Measurements from ENCODE around the gene HDAC3. TPM values are rescaled to one million over a fixed set of nuclear protein-coding genes. Genes with fewer than 3 reads are reported as not detected.

The HDAC3 gene
- polyA plus RNA-seq, 1 of the 3 experiments (the other 2 are of a cell fraction): 104 TPM

DNA sequence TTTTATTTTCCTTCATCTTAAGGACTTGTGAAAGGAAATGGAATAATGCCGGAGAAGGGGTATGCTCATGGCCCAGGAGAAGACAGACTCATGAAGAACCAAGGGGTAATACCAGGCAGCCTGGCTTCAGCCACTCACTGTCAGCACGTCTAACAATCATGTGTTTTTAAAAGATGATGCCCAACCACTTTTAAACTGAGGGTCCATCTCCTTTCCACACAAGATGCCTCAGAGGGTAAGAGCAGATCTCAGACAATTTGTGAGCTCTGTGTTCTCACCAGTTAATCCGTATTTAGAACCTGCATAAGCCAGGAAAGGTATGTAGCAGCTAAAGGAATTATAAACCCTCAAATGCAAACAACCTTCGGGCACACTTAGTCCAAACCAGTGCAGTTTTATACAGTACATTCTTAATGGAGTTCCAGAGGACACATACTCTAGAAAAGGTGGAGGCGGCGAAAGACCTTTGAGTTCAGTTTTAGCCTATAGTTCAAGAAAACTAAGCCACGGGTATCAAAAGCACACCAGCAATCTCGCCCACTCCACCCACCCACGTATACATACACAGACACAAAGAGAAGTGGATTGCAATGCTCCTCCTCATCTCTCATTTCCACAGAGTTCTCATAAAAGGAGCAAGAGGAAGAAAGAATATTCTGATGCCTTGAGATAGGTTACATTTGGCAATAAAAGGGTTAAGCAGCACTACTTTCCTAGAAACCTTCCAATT lies 20.5 kb downstream of the HDAC3 start:
- Histone ChIP-seq H3K4me2 (no peak overlapping the region), H2AFZ (ENCODE audit: low read depth) (no peak overlapping the region), H3K36me3 (replicated peaks in 1 of 2; ENCODE audit: control insufficient read depth in 1 of 2, insufficient read depth in 2 of 2, low read length in 1 of 2) (peaks cover 15 to 22% of the 10 kb centered on the region in 2 experiments), H3K4me1 (ENCODE audit: control insufficient read depth in 1 of 2, insufficient read depth in 2 of 2, low read depth in 1 of 2, low read length in 1 of 2) (peaks cover 8 to 9% of the 10 kb centered on the region in 2 experiments; a peak in 2 of 4 replicates), H4K20me1 (ENCODE audit: insufficient read depth) (no peaks in the 10 kb centered on the region; the same call in 1 of the 2 replicates), H3F3A (replicated peaks; ENCODE audit: insufficient read depth) (peaks cover 29% of the 10 kb centered on the region), H3K9me2 (no peaks in the 10 kb centered on the region), H3K4me3 (ENCODE audit: low read depth in 2 of 2, low read length in 1 of 2) (no peak overlapping the region), H3K27ac (ENCODE audit: low read depth in 2 of 2, low read length in 1 of 2) (no peak overlapping the region), H3K9me3 (no peaks in the 10 kb centered on the region), H3K9ac (no peak overlapping the region), H3K27me3 (ENCODE audit: insufficient read depth) (no peaks in the 10 kb centered on the region), H3K79me2 (ENCODE audit: insufficient read depth) (peaks cover 73% of the 10 kb centered on the region)
- no peak for DNase-seq
- ChIA-PET CTCF (interaction anchor here (0.6 to 14.8 kb wide), 7 partner anchors 10 to 775 kb away, joined by 3 to 280 read pairs (median 5); partner anchors contain the start of genes HDAC3, PCDHA8 and RELL2), POLR2A (no interaction called here)
- WGBS (ENCODE audit: low lambda C conversion rate): 94% methylated on average over 9 of the region's 9 CpGs
- TF ChIP-seq, protein P1, sequence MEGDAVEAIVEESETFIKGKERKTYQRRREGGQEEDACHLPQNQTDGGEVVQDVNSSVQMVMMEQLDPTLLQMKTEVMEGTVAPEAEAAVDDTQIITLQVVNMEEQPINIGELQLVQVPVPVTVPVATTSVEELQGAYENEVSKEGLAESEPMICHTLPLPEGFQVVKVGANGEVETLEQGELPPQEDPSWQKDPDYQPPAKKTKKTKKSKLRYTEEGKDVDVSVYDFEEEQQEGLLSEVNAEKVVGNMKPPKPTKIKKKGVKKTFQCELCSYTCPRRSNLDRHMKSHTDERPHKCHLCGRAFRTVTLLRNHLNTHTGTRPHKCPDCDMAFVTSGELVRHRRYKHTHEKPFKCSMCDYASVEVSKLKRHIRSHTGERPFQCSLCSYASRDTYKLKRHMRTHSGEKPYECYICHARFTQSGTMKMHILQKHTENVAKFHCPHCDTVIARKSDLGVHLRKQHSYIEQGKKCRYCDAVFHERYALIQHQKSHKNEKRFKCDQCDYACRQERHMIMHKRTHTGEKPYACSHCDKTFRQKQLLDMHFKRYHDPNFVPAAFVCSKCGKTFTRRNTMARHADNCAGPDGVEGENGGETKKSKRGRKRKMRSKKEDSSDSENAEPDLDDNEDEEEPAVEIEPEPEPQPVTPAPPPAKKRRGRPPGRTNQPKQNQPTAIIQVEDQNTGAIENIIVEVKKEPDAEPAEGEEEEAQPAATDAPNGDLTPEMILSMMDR (IDR thresholded peaks at IDR 0.05): no peak
- TF ChIP-seq RFX5 (IDR thresholded peaks at IDR 0.05; ENCODE audit: low read length): no peak

DNA sequence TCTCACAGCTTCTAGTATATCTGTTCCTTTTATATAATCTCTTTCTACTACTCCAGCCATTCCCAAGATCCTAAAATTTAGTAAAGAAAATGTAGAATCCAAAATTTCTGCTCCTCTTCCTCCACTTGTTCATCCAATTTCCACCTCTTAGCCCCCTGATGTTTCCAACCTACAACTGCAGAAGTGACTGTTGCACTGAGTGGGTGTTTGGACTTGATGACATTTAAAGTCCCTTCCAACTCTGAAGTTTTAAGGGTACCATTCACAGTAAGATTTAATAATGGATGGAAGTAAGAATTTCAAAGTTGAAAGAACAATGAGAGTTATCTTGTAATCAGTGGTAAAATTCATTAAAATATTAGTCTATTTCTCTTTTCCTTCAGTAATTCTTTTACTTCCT lies 23.3 kb downstream of the HDAC3 start:
- no peak overlapping the region for H2AFZ ChIP-seq (ENCODE audit: low read depth)
- H3K9me2 ChIP-seq: no peaks in the 10 kb centered on the region
- no peak overlapping the region for H3K27ac ChIP-seq (ENCODE audit: low read depth in 2 of 2, low read length in 1 of 2)
- peaks cover 8 to 9% of the 10 kb centered on the region in 2 experiments; a peak in 2 of 4 replicates for H3K4me1 ChIP-seq (ENCODE audit: control insufficient read depth in 1 of 2, insufficient read depth in 2 of 2, low read depth in 1 of 2, low read length in 1 of 2)
- H4K20me1 ChIP-seq (ENCODE audit: insufficient read depth): no peaks in the 10 kb centered on the region; the same call in 1 of the 2 replicates
- H3F3A ChIP-seq (replicated peaks; ENCODE audit: insufficient read depth): peaks cover 9% of the 10 kb centered on the region
- peaks cover 8 to 11% of the 10 kb centered on the region in 2 experiments for H3K36me3 ChIP-seq (replicated peaks in 1 of 2; ENCODE audit: control insufficient read depth in 1 of 2, insufficient read depth in 2 of 2, low read length in 1 of 2)
- no peak overlapping the region for H3K9ac ChIP-seq
- CTCF ChIA-PET: interaction anchor here (14.8 kb wide), 1 partner anchor 22 kb away, joined by 280 read pairs; no protein-coding TSS in a partner anchor
- H3K9me3 ChIP-seq: no peaks in the 10 kb centered on the region
- H3K4me2 ChIP-seq: no peak overlapping the region
- no peak overlapping the region for H3K4me3 ChIP-seq (ENCODE audit: low read depth in 2 of 2, low read length in 1 of 2)
- DNase-seq: no peak
- H3K27me3 ChIP-seq (ENCODE audit: insufficient read depth): no peaks in the 10 kb centered on the region
- TF ChIP-seq MEF2A (IDR thresholded peaks at IDR 0.05; ENCODE audit: borderline replicate concordance, low read depth) (no peak), GATA2 (CRISPR knock-in tag; IDR thresholded peaks at IDR 0.05) (no peak), TCF12 (IDR thresholded peaks at IDR 0.05) (no peak), FOXJ3 (CRISPR knock-in tag; IDR thresholded peaks at IDR 0.05) (no peak), CHD2 (IDR thresholded peaks at IDR 0.05; ENCODE audit: low read length, partially characterized antibody) (no peak), RAD21 (IDR thresholded peaks at IDR 0.05; ENCODE audit: low read length) (no peak), EZH2phosphoT487 (IDR thresholded peaks at IDR 0.05; ENCODE audit: borderline replicate concordance, low read depth) (no peak), YY1 (IDR thresholded peaks at IDR 0.05; ENCODE audit: low read depth) (no peak), GABPA (IDR thresholded peaks at IDR 0.05; ENCODE audit: low read depth) (no peak), RCOR1 (IDR thresholded peaks at IDR 0.05; ENCODE audit: low read length) (no peak), RXRA (IDR thresholded peaks at IDR 0.05; ENCODE audit: borderline replicate concordance, low read depth) (no peak), FOXM1 (IDR thresholded peaks at IDR 0.05; ENCODE audit: low read depth) (no peak), SIN3A (IDR thresholded peaks at IDR 0.05; ENCODE audit: borderline replicate concordance, low read depth, low read length) (no peak), ELF1 (IDR thresholded peaks at IDR 0.05) (no peak), JUND (IDR thresholded peaks at IDR 0.05) (no peak), FOSL2 (IDR thresholded peaks at IDR 0.05; ENCODE audit: borderline replicate concordance, low read depth) (no peak), POLR2AphosphoS5 (IDR thresholded peaks at IDR 0.05; ENCODE audit: low read depth, low read length) (no peak)
- TF ChIP-seq, protein P2, sequence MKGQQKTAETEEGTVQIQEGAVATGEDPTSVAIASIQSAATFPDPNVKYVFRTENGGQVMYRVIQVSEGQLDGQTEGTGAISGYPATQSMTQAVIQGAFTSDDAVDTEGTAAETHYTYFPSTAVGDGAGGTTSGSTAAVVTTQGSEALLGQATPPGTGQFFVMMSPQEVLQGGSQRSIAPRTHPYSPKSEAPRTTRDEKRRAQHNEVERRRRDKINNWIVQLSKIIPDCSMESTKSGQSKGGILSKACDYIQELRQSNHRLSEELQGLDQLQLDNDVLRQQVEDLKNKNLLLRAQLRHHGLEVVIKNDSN (IDR thresholded peaks at IDR 0.05; ENCODE audit: borderline replicate concordance, low read depth): no peak
- TF ChIP-seq, protein P3, sequence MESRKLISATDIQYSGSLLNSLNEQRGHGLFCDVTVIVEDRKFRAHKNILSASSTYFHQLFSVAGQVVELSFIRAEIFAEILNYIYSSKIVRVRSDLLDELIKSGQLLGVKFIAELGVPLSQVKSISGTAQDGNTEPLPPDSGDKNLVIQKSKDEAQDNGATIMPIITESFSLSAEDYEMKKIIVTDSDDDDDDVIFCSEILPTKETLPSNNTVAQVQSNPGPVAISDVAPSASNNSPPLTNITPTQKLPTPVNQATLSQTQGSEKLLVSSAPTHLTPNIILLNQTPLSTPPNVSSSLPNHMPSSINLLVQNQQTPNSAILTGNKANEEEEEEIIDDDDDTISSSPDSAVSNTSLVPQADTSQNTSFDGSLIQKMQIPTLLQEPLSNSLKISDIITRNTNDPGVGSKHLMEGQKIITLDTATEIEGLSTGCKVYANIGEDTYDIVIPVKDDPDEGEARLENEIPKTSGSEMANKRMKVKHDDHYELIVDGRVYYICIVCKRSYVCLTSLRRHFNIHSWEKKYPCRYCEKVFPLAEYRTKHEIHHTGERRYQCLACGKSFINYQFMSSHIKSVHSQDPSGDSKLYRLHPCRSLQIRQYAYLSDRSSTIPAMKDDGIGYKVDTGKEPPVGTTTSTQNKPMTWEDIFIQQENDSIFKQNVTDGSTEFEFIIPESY (IDR thresholded peaks at IDR 0.05; ENCODE audit: borderline replicate concordance, low read depth): no peak
- H3K79me2 ChIP-seq (ENCODE audit: insufficient read depth): peaks cover 99% of the 10 kb centered on the region
- POLR2A ChIA-PET: no interaction called here
